DMS114 treated with DMSO at 0.1 percent for 48 hours (cell line): ENCODE measurements around the gene BMF.
"Not testable (repeated sequence)": the region's sequence is repeated elsewhere in the genome, so short reads cannot be mapped to it uniquely, and the experiment has no call there.

Source experiments
- DNase-seq: peaks from one replicate; lab custom pipeline; 2025; ENCODE audit not compliant: unreplicated experiment; lab: John Stamatoyannopoulos, UW

BMF gene

GRCh38 chr15:40128766-40129660 lies 20.3 kb upstream of the BMF start:
- no peak for DNase-seq

DNA sequence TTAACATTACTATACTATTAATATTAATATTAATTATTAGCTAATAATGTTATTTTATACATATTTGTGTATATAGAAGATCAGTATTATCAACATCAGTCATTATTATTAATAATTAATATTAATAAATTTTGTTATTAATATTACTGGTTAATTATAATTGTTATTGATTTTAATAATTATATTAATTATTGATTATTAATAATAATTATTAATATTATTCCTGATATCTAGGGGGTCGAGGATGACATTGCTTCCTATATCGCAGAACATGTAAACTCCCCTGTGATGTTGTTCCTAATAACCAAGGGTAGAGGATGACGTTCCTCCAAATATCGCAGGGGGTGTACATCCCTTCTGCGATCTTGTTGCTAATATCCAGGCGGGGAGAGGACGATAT lies 17.3 kb upstream of the BMF start:
- no peak for DNase-seq

- DNase-seq: not testable (repeated sequence)
Measured at GRCh38 chr15:40124807-40125285, 16.2 kb upstream of the BMF start.

DNA sequence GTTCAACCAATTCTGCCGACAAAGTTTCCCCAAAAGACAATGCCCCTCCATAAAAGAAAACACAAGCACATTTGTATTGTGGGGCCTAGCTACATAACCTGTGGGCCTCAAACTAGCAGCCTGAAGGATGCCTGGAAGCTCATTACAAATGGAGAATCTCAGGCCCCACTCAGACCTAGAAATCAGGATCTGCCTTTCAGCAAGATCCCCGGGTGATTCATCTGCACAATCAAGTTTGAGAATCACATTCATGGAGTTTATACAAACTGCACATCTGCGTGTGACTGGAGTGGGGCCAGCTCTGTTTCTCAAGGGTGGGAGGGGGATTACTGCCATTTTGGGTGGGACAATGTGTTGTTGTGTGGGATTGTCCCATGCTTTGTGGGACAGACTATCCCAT lies 15.7 kb upstream of the BMF start:
- DNase-seq: not testable (repeated sequence)

DNA sequence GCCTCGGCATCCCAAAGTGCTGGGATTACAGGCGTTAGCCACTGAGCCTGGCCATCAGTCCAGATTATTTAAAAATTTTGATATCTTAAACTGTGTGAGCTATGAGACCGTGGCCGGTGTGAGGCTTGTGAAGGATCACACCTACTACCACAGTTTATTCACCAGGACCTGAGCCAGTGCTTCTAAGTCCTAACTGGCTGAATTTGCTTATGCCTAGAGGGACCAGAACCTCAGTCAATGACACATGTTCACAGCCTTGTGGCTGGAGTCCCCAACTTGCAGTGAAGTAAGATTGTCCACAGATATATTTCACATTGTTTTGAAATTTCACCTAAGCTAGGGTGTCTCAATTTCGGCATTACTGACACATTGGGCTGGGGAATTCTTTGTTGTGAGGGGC lies 15.2 kb upstream of the BMF start:
- not testable (repeated sequence) for DNase-seq

- DNase-seq: not testable (repeated sequence)
Measured at GRCh38 chr15:40122989-40123388, 14.3 kb upstream of the BMF start.

- DNase-seq: no peak
Measured at GRCh38 chr15:40121911-40122638, 13.4 kb upstream of the BMF start.

GRCh38 chr15:40118473-40118872 lies 9.8 kb upstream of the BMF start:
- no peak for DNase-seq

DNA sequence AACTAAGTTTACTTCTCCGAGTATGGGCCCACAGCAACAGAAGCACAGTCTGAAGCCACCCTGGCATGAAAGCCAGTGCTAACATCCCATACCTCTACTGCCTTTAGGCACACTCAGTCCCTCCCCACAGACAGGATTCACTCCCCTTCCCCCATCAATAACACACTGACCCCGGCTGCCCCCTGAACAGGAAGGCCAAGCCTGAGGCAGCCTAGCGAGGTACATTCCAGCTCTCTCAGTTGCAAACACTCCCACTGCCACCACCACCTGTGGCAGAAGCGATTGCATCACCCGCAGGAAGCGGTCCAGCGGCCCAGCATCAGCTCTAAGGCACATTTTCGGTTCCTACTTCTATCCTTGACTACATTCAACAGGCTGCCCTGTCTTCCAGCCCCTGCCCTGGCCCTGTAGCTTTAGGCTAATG lies 7.0 kb upstream of the BMF start:
- no peak for DNase-seq

DNA sequence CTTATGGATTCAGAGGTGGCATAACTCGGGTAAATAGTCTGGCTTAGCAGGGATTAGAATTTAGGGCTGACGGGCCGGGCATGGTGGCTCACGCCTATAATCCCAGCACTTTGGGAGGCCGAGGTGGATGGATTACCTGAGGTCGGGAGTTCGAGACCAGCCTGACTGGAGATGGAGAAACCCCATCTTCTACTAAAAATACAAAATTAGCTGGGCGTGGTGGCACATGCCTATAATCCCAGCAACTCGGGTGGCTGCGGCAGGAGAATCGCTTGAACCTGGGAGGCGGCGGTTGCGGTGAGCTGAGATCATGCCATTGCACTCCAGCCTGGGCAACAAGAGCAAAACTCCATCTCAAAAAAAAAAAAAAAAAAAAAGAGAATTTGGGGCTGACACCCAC lies 6.4 kb upstream of the BMF start:
- DNase-seq: not testable (repeated sequence)

DNA sequence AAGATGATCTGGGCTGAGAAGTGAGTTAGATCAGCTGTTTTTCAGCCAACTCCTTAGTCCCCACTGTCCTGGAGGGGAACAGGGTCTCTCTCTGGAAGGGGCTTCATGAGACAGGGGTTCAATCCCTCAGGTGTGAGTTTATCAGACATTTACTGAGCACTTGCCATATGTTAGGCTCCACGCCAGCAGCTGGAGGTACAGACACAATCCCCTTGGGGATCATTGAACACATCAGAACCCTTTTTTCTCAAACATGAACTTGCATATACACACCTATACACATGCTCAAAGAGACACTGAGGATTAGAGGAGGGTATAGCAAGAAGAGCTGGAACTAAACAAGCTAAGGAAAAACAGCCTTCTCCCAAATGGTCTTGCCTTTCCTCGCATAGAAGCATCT lies 5.5 kb upstream of the BMF start:
- DNase-seq: no peak

DNA sequence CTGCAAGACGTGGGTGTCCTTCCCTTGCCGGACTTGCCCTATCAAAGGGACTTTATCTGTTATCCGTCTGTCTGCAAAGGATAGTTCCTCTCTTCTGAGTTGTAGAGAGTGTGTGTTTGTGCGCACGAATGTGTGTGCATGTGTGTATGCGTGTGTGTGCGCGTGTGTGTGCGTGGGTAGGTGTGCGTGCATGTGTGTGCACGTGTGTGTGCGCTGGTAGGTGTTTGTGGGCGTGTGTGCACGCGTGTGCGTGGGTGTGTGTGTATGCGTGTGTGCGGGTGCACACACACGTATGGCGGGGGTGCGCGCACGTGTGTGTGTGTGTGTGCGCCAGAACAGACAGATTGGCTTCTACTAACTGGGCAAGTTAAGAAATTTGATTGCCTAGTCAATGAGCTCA lies 4.1 kb upstream of the BMF start:
- DNase-seq: no peak

- DNase-seq: no peak
Measured at GRCh38 chr15:40111888-40112287, 3.2 kb upstream of the BMF start.

GRCh38 chr15:40110866-40111550 lies 2.3 kb upstream of the BMF start:
- DNase-seq: no peak

DNA sequence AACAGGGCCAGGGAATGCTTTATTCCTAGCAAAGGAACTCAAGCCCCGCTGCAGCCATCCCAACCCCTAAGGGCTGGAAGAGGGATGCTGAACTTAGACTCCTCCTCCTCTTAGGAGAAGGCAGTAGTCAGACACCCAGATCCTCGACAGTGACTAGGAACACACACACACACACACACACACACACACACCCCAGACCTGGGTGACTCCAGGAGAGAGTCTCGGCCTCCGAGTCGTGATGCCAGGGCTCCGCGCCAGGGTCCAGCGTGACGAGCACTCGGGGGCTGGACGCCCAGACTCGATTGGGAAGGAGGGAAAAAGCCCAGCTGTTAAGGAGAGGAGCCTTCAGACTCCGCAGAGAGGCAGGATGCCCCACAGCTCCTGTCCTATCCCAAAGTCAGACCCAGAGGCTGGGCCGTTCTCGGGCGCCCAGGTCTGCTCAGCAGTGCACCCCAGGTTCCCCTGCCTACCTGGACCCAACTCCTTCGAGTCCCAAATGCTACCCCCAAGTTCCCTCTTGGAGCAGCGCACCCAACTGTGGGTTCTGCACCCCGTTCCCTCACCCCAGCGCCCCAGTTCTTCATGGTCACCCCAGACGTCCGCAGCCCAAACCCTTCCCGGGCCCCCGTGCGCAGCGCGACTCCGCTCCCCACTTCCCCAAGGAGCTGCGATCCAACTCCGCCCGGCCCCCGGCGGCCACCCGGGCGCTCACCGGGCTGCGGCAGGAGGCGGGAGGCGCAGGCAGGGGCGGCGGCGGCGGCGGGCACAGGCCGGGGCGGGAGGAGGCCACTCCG lies 421 bp downstream of the BMF start:
- peak; percentile 43 for DNase-seq

DNA sequence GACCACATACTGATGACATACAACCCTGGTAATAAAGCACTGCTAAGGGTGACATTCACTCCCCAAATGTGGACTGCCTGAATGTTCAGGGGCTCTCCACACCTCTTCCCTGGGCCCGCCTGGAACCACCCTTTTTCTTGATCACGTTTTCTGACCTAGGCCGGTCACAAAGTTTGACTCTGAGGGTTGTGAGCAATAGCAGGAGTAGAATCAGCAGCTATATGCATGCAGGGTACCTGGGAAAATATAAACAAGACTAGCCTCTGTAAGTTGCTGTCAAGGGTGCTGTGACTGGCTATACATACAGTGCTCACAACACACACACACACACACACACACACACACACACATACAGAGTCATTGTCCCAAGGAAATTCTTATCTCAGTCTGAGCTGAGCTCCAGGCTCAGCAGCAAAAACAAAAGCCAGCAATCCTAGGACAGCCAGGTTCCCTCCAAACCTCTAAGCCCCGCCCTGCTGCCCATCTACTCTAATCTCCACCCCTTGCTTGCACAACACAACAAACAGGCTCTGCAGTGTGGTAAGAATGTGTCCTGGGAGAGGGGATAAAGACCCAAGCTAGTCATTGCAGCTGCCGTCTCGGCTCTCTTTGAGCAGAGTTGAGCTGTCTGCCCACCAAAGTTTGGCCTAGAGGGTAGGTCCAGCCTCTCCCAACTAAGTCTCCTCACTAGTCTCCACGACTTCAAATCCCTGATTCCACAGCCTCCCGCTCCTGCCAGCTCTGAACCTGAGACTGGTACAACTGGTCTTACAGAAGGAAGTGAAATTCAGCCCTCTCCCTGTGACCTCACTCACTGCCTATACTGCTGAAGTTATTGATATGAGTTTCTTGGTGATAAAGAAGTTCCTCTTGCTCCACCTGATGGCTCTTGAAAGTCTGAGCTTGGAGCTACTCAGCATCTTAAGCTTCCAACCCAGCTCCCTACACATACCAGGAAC lies 2.2 kb downstream of the BMF start:
- DNase-seq: no peak

- DNase-seq: no peak
Measured at GRCh38 chr15:40105517-40106202, 3.0 kb downstream of the BMF start.

DNA sequence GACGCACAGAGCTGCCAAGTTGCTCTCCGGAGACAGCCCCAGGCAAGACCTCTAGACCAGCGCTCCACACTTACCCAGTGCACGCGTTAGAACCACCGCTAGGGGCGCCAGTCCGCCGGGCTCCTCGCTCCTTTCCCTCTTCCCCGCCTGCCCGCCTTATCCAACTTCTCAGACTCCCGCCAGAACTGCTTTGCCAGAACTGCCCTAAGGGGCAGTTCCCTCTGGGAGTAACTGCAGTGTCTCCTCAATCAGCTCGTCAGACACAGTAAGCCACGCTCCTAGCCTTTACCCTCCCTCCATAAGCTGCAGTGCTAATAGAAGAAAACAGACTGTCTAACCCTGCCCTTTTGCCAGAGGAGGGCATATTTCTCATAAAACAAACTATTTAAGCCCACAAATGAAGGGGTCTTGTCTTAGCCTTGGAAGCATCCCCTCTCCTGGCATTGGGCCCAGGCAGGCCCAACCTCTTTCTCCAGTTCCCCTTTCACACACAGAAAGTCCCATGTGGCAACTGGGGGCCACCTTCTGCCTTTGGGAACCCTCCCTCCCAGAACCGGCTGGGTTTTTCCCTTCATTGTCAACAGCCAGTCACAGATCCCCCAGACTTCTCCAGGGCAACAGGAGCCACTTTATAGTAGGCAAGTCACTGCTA lies 3.7 kb downstream of the BMF start:
- peak; percentile 51 for DNase-seq
